ENCODE data around the gene CFAP77. TPM values are rescaled to one million over a fixed set of nuclear protein-coding genes. Genes with fewer than 3 reads are reported as not detected.

The CFAP77 gene
- total and polyA plus RNA-seq, 12 donors: 0.53 to 4.3 (median 1.3) TPM

DNA sequence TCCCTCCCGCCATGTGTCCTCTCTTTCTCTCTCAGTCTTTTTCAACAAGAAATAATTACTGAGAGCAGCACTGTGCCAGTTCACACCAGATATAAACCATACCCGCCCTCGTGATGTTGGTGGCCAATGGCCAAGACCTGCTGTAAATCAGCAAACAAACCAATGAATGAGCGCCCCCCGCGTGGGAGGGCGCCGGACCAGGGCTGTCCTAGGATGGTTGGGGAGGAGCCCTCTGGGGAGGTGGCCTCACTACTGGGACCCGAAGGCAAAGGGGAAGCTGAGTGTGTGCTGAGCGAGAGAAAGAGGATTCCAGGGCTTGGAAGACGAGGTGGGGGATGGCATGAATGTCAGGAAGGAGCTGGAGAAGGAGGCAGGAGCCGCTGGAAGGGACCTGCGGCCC is 121.2 kb downstream of the CFAP77 start:
- TF ChIP-seq, protein P1, sequence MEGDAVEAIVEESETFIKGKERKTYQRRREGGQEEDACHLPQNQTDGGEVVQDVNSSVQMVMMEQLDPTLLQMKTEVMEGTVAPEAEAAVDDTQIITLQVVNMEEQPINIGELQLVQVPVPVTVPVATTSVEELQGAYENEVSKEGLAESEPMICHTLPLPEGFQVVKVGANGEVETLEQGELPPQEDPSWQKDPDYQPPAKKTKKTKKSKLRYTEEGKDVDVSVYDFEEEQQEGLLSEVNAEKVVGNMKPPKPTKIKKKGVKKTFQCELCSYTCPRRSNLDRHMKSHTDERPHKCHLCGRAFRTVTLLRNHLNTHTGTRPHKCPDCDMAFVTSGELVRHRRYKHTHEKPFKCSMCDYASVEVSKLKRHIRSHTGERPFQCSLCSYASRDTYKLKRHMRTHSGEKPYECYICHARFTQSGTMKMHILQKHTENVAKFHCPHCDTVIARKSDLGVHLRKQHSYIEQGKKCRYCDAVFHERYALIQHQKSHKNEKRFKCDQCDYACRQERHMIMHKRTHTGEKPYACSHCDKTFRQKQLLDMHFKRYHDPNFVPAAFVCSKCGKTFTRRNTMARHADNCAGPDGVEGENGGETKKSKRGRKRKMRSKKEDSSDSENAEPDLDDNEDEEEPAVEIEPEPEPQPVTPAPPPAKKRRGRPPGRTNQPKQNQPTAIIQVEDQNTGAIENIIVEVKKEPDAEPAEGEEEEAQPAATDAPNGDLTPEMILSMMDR (IDR thresholded peaks at IDR 0.05): no peak
- no peaks in the 10 kb centered on the region for H3K4me1 ChIP-seq
- WGBS, 2 donors: 30 to 35% methylated on average over 13 of the region's 13 CpGs
- peaks cover 0 to 22% (median 11%) of the 10 kb centered on the region in 11 donors for H3K9me3 ChIP-seq
- ATAC-seq: peak in 2 of 8 donors; percentile 17 to 22
- no peak overlapping the region for H3K4me3 ChIP-seq
- peaks cover 0 to 19% (median 10%) of the 10 kb centered on the region in 7 donors for H3K27me3 ChIP-seq
- H3K27ac ChIP-seq: no peak overlapping the region
- no peaks in the 10 kb centered on the region for H3K36me3 ChIP-seq
- no peak for DNase-seq
- intact Hi-C loops (cut with DNase I): no loop called here

DNA sequence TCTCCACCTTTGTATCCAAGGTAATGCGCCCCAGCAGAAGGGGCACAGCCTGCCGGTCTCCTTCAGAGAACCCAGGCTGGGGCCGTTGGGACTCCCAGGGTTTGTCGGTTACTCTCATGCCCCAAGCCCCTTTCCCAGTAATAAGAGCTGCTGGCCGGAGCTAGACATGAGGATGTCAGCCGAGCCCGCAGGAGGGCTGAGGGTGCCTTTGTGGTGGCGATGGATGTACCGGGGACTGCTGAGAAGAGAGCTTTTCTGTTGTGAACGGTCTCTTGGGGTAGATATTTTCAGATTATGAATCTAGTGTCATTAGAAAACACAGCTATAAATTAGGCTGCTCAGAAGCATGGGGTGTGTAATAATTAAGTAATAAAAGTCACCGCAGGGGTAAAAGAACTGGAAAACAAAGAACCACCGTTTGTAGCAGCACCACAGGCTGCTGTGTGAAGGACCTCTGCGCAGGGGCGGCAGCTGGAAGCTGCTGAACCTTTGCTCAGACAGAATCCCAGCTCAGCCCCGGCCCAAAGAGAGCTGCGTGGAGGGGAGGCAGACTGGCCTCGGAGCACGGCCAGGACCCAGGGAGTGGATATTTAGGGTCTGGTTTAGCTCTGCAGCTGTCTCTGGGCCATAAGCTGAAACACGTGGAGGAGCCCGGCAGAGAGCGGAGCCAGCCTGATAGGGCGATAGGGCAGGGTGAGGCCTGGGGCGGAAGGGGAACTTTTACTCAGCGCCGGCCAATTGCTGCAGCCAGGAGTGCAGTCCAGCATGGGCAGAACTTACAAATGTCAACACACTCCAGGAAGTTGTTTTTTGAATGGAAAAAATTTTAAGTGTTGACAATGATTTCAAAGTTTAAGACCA is 121.9 kb downstream of the CFAP77 start:
- no peak overlapping the region for H3K4me3 ChIP-seq
- H3K36me3 ChIP-seq: no peaks in the 10 kb centered on the region
- TF ChIP-seq, protein P1 (IDR thresholded peaks at IDR 0.05): no peak
- peaks cover 0 to 19% (median 10%) of the 10 kb centered on the region in 7 donors for H3K27me3 ChIP-seq
- peaks cover 0 to 22% (median 11%) of the 10 kb centered on the region in 11 donors for H3K9me3 ChIP-seq
- no peaks in the 10 kb centered on the region for H3K4me1 ChIP-seq
- DNase-seq (no peak), ATAC-seq (no peak)
- intact Hi-C loops (cut with DNase I): no loop called here
- H3K27ac ChIP-seq: no peak overlapping the region
- WGBS, 2 donors: 82% methylated on average over 25 of the region's 25 CpGs

DNA sequence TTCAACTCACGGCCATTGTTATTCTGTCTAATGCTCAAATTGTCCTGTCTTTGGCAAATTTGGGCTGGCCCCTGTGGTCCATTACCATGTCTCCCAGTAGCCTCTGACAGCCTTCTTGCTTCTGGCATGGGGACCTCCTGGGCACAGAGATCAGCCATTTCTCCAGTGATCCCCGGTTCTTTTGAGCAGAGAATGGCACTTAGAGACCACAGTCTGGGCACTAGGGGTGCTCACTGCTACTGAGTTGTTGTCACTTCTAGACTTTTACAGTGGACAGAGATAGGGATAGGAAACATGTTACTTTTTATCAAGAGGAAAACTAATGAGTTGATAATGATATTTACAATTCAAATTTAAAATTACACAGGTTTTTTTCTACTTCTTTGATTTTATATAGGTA is 124.8 kb downstream of the CFAP77 start:
- no peak overlapping the region for H3K27ac ChIP-seq
- 87 to 92% methylated on average over 2 of the region's 2 CpGs for WGBS, 2 donors
- ATAC-seq: no peak
- H3K36me3 ChIP-seq: no peaks in the 10 kb centered on the region
- peaks cover 0 to 19% (median 10%) of the 10 kb centered on the region in 7 donors for H3K27me3 ChIP-seq
- H3K4me1 ChIP-seq: no peaks in the 10 kb centered on the region
- H3K9me3 ChIP-seq: peaks cover 0 to 22% (median 11%) of the 10 kb centered on the region in 11 donors
- DNase-seq: no peak
- intact Hi-C loops (cut with DNase I): no loop called here
- no peak overlapping the region for H3K4me3 ChIP-seq
- TF ChIP-seq, protein P1 (IDR thresholded peaks at IDR 0.05): no peak

DNA sequence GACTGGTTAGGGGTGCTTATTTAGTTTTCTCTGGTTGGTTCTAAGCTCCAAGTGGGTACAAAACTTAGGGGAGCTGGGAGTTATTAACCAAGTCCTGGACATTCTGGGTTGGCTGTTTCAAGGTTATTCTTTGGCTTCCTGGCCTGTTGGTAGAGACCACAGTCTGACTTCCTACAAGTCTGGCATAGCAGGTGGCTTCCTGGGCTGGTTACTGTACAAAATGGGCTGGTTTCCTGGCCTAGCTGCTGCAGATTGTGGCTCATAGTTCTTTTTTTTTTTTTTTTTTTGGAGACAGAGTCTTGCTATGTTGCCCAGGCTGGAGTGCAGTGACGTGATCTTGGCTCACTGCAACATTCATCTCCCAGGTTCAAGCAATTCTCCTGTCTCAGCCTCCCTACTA is 126.1 kb downstream of the CFAP77 start:
- DNase-seq (no peak), ATAC-seq (no peak)
- intact Hi-C loops (cut with DNase I): no loop called here
- Histone ChIP-seq H3K36me3 (no peaks in the 10 kb centered on the region), H3K4me3 (no peak overlapping the region), H3K4me1 (no peaks in the 10 kb centered on the region), H3K27ac (no peak overlapping the region), H3K27me3 (peaks cover 0 to 12% (median 6%) of the 10 kb centered on the region in 7 donors), H3K9me3 (peaks cover 0 to 22% (median 11%) of the 10 kb centered on the region in 11 donors)
- TF ChIP-seq, protein P1 (IDR thresholded peaks at IDR 0.05): no peak
- WGBS, 2 donors: 82 to 83% methylated on average over 1 of the region's 1 CpG

All from heart right ventricle (tissue), 16 donors.